Measurements from ENCODE around the gene CASP2. TPM values are rescaled to one million over a fixed set of nuclear protein-coding genes. Genes with fewer than 3 reads are reported as not detected.
A peak's percentile ranks its signal among the peaks of the same experiment; 100 is the strongest.

Gene CASP2
- total RNA-seq, 1 experiment from 2014 or later = 65.3 TPM

DNA sequence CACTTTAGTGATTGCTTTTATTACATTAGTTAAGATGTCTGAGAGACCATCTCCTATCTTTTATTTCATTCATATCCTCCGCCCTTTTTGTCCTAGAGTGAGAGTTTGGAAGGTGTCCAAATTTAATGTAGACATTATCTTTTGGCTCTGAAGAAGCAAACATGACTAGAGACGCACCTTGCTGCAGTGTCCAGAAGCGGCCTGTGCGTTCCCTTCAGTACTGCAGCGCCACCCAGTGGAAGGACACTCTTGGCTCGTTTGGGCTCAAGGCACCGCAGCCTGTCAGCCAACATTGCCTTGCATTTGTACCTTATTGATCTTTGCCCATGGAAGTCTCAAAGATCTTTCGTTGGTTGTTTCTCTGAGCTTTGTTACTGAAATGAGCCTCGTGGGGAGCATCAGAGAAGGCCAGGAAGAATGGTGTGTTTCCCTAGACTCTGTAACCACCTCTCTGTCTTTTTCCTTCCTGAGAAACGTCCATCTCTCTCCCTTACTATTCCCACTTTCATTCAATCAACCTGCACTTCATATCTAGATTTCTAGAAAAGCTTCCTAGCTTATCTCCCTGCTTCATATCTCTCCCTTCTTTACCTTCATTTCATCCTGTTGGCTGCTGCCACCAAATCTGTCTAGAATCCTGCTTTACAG lies 17.4 kb downstream of the CASP2 start:
- Histone ChIP-seq H2BK12ac (ENCODE audit: insufficient read length, low read depth, low read length) (no peak overlapping the region), H4K8ac (replicated peaks; ENCODE audit: insufficient read length, low read depth, low read length) (no peak overlapping the region), H4K5ac (ENCODE audit: insufficient read length, low read depth, low read length) (no peak overlapping the region), H3K4me1 (ENCODE audit: insufficient read depth, low read length) (no peaks in the 10 kb centered on the region), H2BK20ac (ENCODE audit: low read depth, low read length, poor library complexity, severe bottlenecking) (no peak overlapping the region), H3K4ac (ENCODE audit: low read depth, low read length) (no peak overlapping the region), H4K91ac (ENCODE audit: insufficient read length, low read depth, low read length) (no peak overlapping the region), H3K27me3 (ENCODE audit: insufficient read depth, low read length) (no peaks in the 10 kb centered on the region), H4K20me1 (ENCODE audit: control insufficient read depth, insufficient read depth, insufficient read length) (no peaks in the 10 kb centered on the region), H3K56ac (ENCODE audit: insufficient read length, low read depth, low read length) (no peak overlapping the region), H3K23ac (ENCODE audit: insufficient read length, low read depth, low read length) (no peak overlapping the region), H2AK5ac (ENCODE audit: insufficient read length, low read length) (no peak overlapping the region), H3K9me3 (ENCODE audit: control insufficient read depth, low read depth, low read length) (no peaks in the 10 kb centered on the region), H3K18ac (ENCODE audit: insufficient read length, low read depth, low read length) (no peak overlapping the region), H3K9ac (ENCODE audit: extremely low read depth, insufficient read length, low read length) (no peak overlapping the region), H2AFZ (ENCODE audit: low read length) (no peak overlapping the region), H3K23me2 (ENCODE audit: insufficient read length, low read depth, low read length, poor library complexity, severe bottlenecking) (no peaks in the 10 kb centered on the region), H3K79me2 (ENCODE audit: insufficient read depth, low read length) (no peaks in the 10 kb centered on the region), H3K79me1 (ENCODE audit: insufficient read depth, low read depth, low read length, poor library complexity, severe bottlenecking) (no peaks in the 10 kb centered on the region), H3T11ph (ENCODE audit: low read length) (no peak overlapping the region), H2BK15ac (ENCODE audit: low read depth, low read length) (no peak overlapping the region), H2BK120ac (ENCODE audit: low read depth, low read length, poor library complexity, severe bottlenecking) (no peak overlapping the region), H3K14ac (ENCODE audit: insufficient read depth, low read length) (no peak overlapping the region), H2BK5ac (ENCODE audit: insufficient read length, low read length) (no peak overlapping the region), H3K27ac (ENCODE audit: insufficient read length, low read depth, low read length) (no peak overlapping the region), H3K4me2 (ENCODE audit: insufficient read depth, insufficient read length, low read length) (no peak overlapping the region)
- Mint-ChIP-seq H3K27ac (no peak overlapping the region), H3K36me3 (ENCODE audit: insufficient read depth in 1 of 3, low read depth in 3 of 3) (peaks cover 58 to 83% (median 82%) of the 10 kb centered on the region in 3 experiments), H3K4me3 (no peak overlapping the region; a peak in 1 of 5 replicates), H3K9me3 (no peaks in the 10 kb centered on the region), H3K27me3 (ENCODE audit: low read depth) (no peaks in the 10 kb centered on the region), H3K4me1 (no peaks in the 10 kb centered on the region)
- TF ChIP-seq, protein P1, sequence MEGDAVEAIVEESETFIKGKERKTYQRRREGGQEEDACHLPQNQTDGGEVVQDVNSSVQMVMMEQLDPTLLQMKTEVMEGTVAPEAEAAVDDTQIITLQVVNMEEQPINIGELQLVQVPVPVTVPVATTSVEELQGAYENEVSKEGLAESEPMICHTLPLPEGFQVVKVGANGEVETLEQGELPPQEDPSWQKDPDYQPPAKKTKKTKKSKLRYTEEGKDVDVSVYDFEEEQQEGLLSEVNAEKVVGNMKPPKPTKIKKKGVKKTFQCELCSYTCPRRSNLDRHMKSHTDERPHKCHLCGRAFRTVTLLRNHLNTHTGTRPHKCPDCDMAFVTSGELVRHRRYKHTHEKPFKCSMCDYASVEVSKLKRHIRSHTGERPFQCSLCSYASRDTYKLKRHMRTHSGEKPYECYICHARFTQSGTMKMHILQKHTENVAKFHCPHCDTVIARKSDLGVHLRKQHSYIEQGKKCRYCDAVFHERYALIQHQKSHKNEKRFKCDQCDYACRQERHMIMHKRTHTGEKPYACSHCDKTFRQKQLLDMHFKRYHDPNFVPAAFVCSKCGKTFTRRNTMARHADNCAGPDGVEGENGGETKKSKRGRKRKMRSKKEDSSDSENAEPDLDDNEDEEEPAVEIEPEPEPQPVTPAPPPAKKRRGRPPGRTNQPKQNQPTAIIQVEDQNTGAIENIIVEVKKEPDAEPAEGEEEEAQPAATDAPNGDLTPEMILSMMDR (conservative IDR thresholded peaks at IDR 0.05) = peak; percentile 87
- peak; percentile 64 for DNase-seq
- WGBS (ENCODE audit: extremely low coverage, insufficient read length, low lambda C conversion rate) = no CpG with 5 or more reads among the region's 10 CpGs
